DND-41 (cell line): ENCODE measurements around the gene LEF1.

Experiments
- ATAC-seq: fragments of 200-7000 bp; cut with Tn5 transposase; 3 replicates; pipeline ENCODE4 v1.9.1; 2021; ENCODE audit warnings: low read depth; ENCODE audit not compliant: insufficient read depth
- DNase-seq: peaks from one replicate; pipeline ENCODE4 v3.0.0-alpha.2; 2020
- H2AFZ ChIP-seq: 2 replicates; pipeline ENCODE4 v1.6.0; 2012; ENCODE audit warnings: low read depth, low read length
- H3K27ac ChIP-seq: 2 replicates; pipeline ENCODE4 v1.5.1; 2012; ENCODE audit warnings: low read length, inconsistent platforms
- H3K27me3 ChIP-seq: fragments of 200-600 bp; sonication (generic); 2 replicates; pipeline ENCODE4 v1.6.0; 2012; ENCODE audit warnings: low read length, mild to moderate bottlenecking, inconsistent platforms; ENCODE audit not compliant: insufficient read depth, poor library complexity
- H3K36me3 ChIP-seq: 2 replicates; pipeline ENCODE4 v1.5.1; 2012; ENCODE audit warnings: low read length, inconsistent platforms; ENCODE audit not compliant: insufficient read depth
- H3K4me1 ChIP-seq: 2 replicates; pipeline ENCODE4 v1.5.1; 2012; ENCODE audit warnings: mild to moderate bottlenecking, low read length; ENCODE audit not compliant: insufficient read depth
- H3K4me2 ChIP-seq: 2 replicates; pipeline ENCODE4 v1.6.0; 2012; ENCODE audit warnings: mild to moderate bottlenecking, moderate library complexity, low read length, inconsistent platforms; ENCODE audit not compliant: insufficient read depth
- H3K4me3 ChIP-seq, 2 experiments: fragments of 200-600 bp in 1 of 2; shearing (Covaris generic) in 1 of 2; 2 replicates each; pipeline ENCODE4 v1.5.1; 2012 to 2016; ENCODE audit warnings: inconsistent platforms in 2 of 2, low read length in 2 of 2, mild to moderate bottlenecking in 2 of 2, low read depth in 1 of 2, moderate library complexity in 1 of 2
- H3K79me2 ChIP-seq: 2 replicates; pipeline ENCODE4 v1.6.0; 2012; ENCODE audit warnings: low read length, inconsistent platforms; ENCODE audit not compliant: insufficient read depth
- H3K9ac ChIP-seq: 2 replicates; pipeline ENCODE4 v1.6.0; 2012; ENCODE audit warnings: low read depth, mild to moderate bottlenecking, inconsistent platforms, low read length, moderate library complexity
- H3K9me3 ChIP-seq: 2 replicates; pipeline ENCODE4 v1.5.1; 2012; ENCODE audit warnings: low read length, moderate library complexity, mild to moderate bottlenecking, inconsistent platforms; ENCODE audit not compliant: insufficient read depth, severe bottlenecking
- H4K20me1 ChIP-seq: 2 replicates; pipeline ENCODE4 v1.6.0; 2012; ENCODE audit warnings: low read length; ENCODE audit not compliant: insufficient read depth
- EZH2 ChIP-seq: IDR thresholded peaks from 3 replicates; pipeline ENCODE4 v1.6.1; 2012; ENCODE audit warnings: borderline replicate concordance, low read depth, mild to moderate bottlenecking, moderate library complexity, low read length, inconsistent platforms; ENCODE audit not compliant: severe bottlenecking
- TF ChIP-seq, protein P1 (sequence below): IDR thresholded peaks from 2 replicates; pipeline ENCODE4 v1.5.1; 2012; ENCODE audit warnings: borderline replicate concordance, low read length, moderate library complexity, mild to moderate bottlenecking; ENCODE audit not compliant: poor library complexity, severe bottlenecking; ENCODE audit errors: extremely low read depth

The LEF1 gene

DNA sequence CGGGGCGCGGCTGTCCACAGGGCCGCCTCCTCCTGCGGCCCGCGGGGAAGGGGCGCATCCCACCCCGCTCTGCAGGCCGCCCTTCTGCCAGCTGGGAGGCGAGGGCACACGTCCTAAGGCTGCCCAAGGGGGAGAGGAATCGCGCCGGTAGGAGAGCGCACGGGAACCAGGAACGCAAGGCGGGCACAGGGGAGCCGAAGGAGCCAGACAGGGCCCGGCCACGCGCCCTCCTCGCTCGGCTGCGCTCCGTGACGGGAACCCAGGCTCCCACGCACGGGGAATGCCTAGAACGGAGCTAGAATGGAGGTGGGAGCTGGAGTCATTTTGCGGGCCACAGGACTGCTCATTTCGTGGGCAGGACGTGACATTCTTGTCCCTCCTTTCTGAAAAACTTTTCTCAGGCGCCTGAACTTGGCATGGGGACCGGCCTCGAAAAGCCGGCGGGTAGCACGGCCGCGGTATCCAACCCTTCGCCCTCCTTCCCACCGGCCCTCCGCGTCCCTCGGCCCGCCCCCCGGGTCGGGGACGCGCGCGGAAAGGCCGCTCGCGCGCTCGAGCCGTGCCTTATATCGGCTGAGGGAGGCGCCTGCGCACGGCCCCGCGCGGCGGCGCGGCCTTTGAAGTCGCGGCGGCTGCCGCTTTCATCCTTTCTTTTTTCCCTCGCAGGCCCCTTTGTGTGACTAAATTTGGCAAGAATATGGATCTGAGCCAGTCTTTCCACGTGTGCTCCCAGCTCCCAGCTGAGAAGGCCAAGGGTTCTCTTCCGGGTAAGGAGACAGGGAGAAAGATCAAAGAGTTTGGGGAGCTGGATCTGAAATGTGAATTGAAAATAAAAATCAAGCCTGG, 4.2 kb upstream of the LEF1 start:
- Histone ChIP-seq H3K9me3 (no peaks in the 10 kb centered on the region), H3K79me2 (peaks cover 63% of the 10 kb centered on the region), H3K9ac (peak overlapping the region; percentile 95), H3K4me2 (peak overlapping the region; percentile 65), H3K36me3 (peaks cover 31% of the 10 kb centered on the region), H3K27ac (peak overlapping the region; percentile 95), H3K4me3 (peak overlapping the region; percentile 40 to 64; a peak in 3 of 4 replicates), H3K4me1 (peaks cover 57% of the 10 kb centered on the region), H3K27me3 (no peaks in the 10 kb centered on the region), H4K20me1 (no peaks in the 10 kb centered on the region), H2AFZ (peak overlapping the region; percentile 69)
- TF ChIP-seq, protein P1, sequence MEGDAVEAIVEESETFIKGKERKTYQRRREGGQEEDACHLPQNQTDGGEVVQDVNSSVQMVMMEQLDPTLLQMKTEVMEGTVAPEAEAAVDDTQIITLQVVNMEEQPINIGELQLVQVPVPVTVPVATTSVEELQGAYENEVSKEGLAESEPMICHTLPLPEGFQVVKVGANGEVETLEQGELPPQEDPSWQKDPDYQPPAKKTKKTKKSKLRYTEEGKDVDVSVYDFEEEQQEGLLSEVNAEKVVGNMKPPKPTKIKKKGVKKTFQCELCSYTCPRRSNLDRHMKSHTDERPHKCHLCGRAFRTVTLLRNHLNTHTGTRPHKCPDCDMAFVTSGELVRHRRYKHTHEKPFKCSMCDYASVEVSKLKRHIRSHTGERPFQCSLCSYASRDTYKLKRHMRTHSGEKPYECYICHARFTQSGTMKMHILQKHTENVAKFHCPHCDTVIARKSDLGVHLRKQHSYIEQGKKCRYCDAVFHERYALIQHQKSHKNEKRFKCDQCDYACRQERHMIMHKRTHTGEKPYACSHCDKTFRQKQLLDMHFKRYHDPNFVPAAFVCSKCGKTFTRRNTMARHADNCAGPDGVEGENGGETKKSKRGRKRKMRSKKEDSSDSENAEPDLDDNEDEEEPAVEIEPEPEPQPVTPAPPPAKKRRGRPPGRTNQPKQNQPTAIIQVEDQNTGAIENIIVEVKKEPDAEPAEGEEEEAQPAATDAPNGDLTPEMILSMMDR, result no peak
- no peak for TF ChIP-seq EZH2
- peak; percentile 27 for ATAC-seq
- DNase-seq, result peak; percentile 88

DNA sequence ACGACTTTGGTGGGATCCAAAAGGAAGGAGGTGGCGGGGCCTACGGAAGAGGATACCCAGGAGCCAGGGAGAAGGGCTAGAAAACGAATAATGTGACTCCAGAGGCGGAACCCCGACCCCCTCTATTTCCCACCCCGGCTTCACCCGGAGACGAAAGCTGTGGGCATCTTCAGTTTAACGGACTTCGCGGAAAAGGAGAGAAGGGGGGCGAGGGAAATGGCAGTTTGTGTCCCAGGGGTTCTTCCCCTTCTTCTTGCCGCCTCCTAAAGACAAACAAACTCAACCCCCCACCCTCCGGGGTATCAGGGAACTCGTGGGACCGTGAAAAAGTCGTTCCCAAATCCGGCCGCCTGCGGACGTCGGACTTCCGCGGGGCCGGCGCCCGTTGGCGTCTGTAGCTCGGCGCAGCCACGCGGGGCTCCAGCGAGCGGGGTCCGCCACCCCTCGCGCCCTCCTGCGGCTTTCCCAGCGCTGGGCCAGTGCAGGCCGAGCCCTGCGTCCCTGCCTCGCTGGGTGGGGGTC, 3.6 kb upstream of the LEF1 start:
- Histone ChIP-seq H3K4me1 (peaks cover 57% of the 10 kb centered on the region), H3K27ac (peak overlapping the region; percentile 95), H3K79me2 (peaks cover 70% of the 10 kb centered on the region), H4K20me1 (no peaks in the 10 kb centered on the region), H3K9me3 (no peaks in the 10 kb centered on the region), H3K27me3 (no peaks in the 10 kb centered on the region), H3K4me3 (peak overlapping the region; percentile 40 to 64; a peak in 3 of 4 replicates), H3K9ac (peak overlapping the region; percentile 95), H2AFZ (peak overlapping the region; percentile 69; the same call in 1 of the 2 replicates), H3K4me2 (peak overlapping the region; percentile 65), H3K36me3 (peaks cover 24% of the 10 kb centered on the region)
- DNase-seq (peak; percentile 83), ATAC-seq (peak; percentile 13)
- TF ChIP-seq, protein P1, result peak; percentile 51
- no peak for TF ChIP-seq EZH2

DNA sequence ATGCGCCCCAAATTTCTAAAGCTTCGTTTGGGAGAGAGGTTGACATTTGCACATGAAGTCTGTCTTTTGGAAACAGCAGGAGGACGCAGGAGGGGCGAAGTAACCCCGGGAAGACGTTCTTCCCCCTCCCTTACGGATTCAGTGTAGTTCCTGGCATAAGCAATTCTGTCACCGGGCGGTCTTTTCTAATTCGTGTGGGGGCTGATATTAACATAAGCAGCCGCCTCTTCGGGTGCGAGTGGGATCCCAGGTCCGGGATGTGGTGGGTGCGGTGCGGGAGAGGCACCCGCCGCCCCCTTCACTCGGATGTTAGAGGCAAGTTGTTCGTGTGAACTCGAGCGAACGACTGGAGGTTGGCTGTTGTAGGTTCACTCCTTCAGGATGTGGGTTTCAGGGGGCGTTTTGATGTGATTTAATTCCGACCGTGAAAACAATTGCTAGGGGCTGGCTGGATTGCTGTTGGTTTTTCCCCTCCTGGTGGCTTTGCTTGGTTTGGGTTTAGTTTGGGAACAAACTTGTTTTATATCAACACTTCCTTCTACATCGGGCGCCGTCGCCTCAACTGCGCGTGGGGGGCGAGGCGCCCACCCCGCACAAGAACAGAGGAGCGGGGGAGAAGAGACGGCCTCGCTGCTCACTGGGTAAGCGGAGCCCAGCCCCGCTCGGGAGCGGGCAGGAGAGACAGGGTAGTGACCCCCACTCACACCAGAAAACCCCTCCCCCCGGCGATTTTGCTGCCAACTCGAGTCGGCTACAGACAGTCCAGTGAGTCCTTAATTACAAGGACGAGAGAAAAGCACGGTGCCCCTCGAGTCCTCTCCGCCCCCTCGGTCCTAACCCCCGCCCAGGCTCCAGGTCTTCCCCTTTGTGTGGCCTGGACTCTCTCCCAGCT, 2.9 kb upstream of the LEF1 start:
- peak overlapping the region; percentile 65 for H3K4me2 ChIP-seq
- H2AFZ ChIP-seq, result no peak overlapping the region
- ATAC-seq (peak; percentile 62), DNase-seq (peak; percentile 95)
- peak overlapping the region; percentile 40 to 64; a peak in 3 of 4 replicates for H3K4me3 ChIP-seq
- no peaks in the 10 kb centered on the region for H3K27me3 ChIP-seq
- H3K79me2 ChIP-seq, result peaks cover 77% of the 10 kb centered on the region
- no peaks in the 10 kb centered on the region for H3K9me3 ChIP-seq
- H4K20me1 ChIP-seq, result peaks cover 4% of the 10 kb centered on the region; the same call in 1 of the 2 replicates
- peaks cover 57% of the 10 kb centered on the region for H3K4me1 ChIP-seq
- TF ChIP-seq, protein P1, result peak; percentile 45
- TF ChIP-seq EZH2, result no peak
- H3K36me3 ChIP-seq, result peaks cover 19% of the 10 kb centered on the region
- H3K27ac ChIP-seq, result peak overlapping the region; percentile 95
- H3K9ac ChIP-seq, result peak overlapping the region; percentile 95
